LNCaP clone FGC (cell line): ENCODE results near the gene APBB3.

Experiments used
- DNase-seq: peaks from one replicate; pipeline ENCODE4 v3.0.0-alpha.2; 2011; ENCODE audit warnings: low read depth
- H3K4me3 ChIP-seq: 2 replicates; pipeline ENCODE4 v1.5.1; 2011; ENCODE audit warnings: mild to moderate bottlenecking, low read depth, low read length, control low read depth
- CTCF ChIP-seq: IDR thresholded peaks from 2 replicates; pipeline ENCODE4 v1.5.1; 2012; ENCODE audit warnings: mild to moderate bottlenecking; ENCODE audit not compliant: control insufficient read depth, insufficient read depth; ENCODE audit errors: extremely low read depth

Gene APBB3

GRCh38 chr5:140563596-140563995 lies 802 bp downstream of the APBB3 start:
- DNase-seq, result no peak
- TF ChIP-seq CTCF, result no peak
- H3K4me3 ChIP-seq, result peak overlapping the region; percentile 80

GRCh38 chr5:140561753-140562523 lies 2.5 kb downstream of the APBB3 start:
- H3K4me3 ChIP-seq, result no peak overlapping the region
- no peak for TF ChIP-seq CTCF
- no peak for DNase-seq

- no peak for DNase-seq
- no peak for TF ChIP-seq CTCF
- H3K4me3 ChIP-seq, result no peak overlapping the region
These were observed 4.2 kb downstream of the APBB3 start for GRCh38 chr5:140560227-140560626.

GRCh38 chr5:140558542-140558941 lies 5.9 kb downstream of the APBB3 start:
- DNase-seq, result no peak
- no peak overlapping the region for H3K4me3 ChIP-seq
- TF ChIP-seq CTCF, result no peak

- peak overlapping the region; percentile 81 for H3K4me3 ChIP-seq
- no peak for TF ChIP-seq CTCF
- no peak for DNase-seq
These were observed 6.4 kb downstream of the APBB3 start for GRCh38 chr5:140557965-140558364.

- DNase-seq, result peak; percentile 61
- no peak for TF ChIP-seq CTCF
- peak within 1 kb of the TSS; percentile 81 for H3K4me3 ChIP-seq
These were observed 7.1 kb downstream of the APBB3 start, which contains the start of gene SRA1 for GRCh38 chr5:140557136-140557805. Gene SRA1 (minus strand): TSS chr5:140557473. CDS start chr5:140557452, 21 bp downstream.

GRCh38 chr5:140556438-140556837 lies 8.0 kb downstream of the APBB3 start:
- no peak for TF ChIP-seq CTCF
- H3K4me3 ChIP-seq, result peak overlapping the region; percentile 81
- no peak for DNase-seq
